GM19395 (cell line): ENCODE results near the gene CABP7.

Experiments used
- ATAC-seq: cut with Tn5 transposase; IDR thresholded peaks from one replicate; pipeline ENCODE4 v1.9.1; 2021; ENCODE audit warnings: mild to moderate bottlenecking, moderate library complexity; ENCODE audit not compliant: unreplicated experiment

The CABP7 gene

GRCh38 chr22:29722151-29722550 is 2.3 kb downstream of the CABP7 start:
- no peak for ATAC-seq

DNA sequence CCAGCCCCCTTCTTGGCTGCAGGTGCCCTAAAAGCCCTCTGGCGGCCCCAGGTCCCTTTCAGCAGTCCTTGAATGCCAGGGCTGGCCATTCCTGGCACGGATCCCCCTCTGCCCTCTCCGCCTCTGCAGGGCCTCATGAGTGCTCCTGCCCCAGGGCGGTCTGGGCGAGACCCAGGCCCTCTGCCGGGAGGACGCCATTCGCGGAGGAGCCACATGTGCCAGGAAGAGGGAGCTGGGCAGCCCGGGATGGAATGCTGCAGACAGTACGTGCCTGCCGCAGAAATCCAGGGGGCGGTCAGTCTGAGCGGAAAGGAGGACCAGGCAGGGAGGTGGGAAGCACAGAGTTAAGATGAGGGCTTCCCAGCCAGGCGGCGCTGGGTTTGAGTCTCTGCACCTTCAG is 2.8 kb downstream of the CABP7 start:
- no peak for ATAC-seq

DNA sequence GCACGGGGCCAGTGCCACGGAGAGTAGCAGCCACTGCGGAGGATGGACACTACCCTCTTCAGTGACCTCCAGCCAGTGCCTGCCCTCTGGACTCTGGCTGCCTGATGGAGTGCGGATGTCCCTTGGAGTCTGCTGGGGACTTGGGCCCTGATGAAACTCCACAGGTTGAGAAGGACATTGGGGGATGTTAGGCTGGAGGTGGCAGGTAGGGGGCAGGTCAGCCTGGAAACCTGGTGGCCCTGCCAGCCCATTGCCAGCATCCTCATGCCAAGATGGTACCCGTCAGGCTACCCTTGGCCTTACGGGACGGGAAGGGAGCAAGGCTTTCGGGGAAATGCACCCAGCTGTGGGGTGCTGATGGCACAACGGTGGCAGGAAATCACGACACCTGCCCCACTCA is 4.0 kb downstream of the CABP7 start:
- no peak for ATAC-seq

GRCh38 chr22:29724843-29725242 is 5.0 kb downstream of the CABP7 start:
- ATAC-seq, result no peak

DNA sequence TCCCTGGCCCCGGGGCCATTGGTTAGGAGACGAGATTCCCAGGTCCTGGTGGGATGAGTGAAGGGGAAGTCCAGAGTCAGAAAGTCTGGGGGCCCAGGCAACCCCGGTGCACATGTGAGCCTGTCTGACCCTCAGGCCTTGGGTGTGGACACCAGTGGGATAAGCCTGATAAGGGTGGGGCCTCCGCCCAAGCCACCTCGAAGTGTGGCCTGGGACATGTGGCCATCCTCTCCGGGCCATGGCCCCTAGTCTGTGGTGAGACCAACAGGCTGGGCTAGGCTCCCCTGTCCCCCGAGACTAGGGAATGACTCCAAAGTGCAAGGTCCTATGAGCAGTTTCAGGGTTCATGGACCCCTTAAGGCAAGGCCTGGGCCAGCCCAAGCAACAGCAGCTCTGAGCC is 6.3 kb downstream of the CABP7 start:
- ATAC-seq, result no peak

GRCh38 chr22:29726512-29727130 is 6.8 kb downstream of the CABP7 start:
- ATAC-seq, result no peak

- no peak for ATAC-seq
Observed at GRCh38 chr22:29727131-29727523, 7.3 kb downstream of the CABP7 start.

DNA sequence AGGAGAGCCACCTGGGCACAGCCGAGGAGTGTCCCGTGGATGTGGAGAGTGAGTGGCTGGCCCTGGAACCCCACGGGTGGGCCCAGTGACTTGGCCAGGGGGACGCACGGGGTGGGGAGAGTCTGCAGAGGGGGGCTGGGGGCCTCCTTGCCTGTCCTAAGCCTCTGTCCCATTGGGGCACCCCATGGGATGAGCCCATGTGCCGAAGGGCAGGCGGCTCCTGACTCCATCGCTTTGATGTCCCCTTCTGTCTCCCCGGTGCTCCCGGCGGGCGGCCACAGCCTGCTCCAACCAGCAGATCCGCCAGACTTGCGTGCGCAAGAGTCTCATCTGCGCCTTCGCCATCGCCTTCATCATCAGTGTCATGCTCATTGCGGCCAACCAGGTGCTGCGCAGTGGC is 9.4 kb downstream of the CABP7 start:
- ATAC-seq, result no peak

GRCh38 chr22:29731058-29731850 is 11.5 kb downstream of the CABP7 start:
- no peak for ATAC-seq

GRCh38 chr22:29732883-29733282 is 13.1 kb downstream of the CABP7 start:
- ATAC-seq, result no peak

DNA sequence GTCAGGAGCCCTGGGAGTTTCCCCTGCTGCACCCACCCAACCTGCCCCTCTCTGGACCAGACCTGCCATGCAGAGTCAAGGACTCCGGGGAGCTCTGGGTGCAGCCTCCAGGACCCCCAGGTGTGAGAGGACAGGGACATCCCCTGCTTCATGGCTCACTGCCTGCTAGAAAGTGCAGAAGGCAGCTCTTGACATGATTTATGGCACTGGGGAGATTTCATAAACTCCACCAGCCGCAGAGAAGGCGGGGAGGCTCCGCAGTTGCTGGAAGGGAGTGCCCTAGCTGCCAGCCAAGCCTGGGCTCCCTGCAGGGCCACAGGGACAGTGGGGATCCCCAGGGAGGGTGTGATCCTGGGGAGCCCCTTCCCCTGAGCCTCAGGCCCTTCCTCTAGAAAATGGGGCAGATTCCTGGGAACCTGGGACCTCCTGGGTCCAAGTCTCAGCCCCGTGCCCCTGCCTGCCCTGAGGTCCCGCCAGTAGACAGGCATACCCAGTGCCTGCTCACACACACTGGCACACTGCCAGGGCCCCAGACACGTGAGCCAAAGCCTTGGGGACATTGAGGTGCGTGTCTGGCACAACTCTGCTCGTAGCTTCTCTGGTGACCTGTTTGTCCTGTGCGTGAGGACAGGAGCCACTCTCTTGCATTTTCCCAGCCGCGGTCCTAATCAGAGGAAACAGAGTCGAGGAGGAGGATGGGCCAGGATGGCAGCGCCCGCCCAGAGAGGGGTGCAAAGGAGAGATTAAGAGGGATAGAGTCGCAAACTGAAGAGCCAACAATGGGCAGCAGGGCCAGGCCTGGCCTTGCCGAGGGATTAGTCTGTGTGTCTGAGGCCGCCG is 13.8 kb downstream of the CABP7 start:
- ATAC-seq, result no peak

DNA sequence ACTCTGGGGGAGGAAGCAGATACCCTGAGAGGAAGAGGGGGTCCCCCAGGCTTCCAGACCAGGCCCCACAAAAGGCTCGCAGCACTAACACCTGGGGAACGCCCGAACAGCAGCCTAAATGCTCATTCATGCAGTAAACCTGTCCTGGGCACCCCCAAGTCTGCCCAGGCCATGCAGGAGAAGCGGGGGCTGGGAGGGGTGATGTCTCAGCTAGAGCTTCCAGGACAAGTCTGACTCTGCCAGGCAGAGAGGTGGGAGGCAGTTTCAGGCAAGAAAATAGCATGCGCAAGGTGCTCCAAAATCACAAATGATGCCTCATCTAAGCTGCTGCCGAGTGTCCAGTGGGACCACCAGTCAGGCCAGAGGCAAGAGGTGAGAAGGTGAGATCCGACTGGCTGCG is 14.6 kb downstream of the CABP7 start:
- no peak for ATAC-seq

GRCh38 chr22:29734838-29735237 is 15.0 kb downstream of the CABP7 start:
- no peak for ATAC-seq

DNA sequence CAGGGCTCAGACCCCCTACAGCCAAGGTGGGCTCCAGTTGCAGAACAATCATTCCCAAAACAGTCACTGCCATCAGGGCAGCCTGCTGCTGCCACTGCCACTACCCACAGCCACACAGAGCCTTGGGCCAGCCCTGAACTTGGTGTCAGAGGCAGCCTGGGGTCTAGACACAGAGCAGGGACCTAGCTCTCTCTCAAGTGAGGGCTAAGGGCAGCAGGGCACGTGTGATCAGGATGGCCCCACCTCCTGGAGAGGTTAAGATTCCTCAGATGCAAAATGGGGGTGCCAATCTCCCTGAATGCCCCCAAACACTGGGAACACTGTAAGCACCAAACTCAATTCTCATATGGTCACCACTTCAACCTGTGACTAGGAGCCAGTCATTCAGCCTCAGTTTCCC is 15.6 kb downstream of the CABP7 start:
- ATAC-seq, result no peak

DNA sequence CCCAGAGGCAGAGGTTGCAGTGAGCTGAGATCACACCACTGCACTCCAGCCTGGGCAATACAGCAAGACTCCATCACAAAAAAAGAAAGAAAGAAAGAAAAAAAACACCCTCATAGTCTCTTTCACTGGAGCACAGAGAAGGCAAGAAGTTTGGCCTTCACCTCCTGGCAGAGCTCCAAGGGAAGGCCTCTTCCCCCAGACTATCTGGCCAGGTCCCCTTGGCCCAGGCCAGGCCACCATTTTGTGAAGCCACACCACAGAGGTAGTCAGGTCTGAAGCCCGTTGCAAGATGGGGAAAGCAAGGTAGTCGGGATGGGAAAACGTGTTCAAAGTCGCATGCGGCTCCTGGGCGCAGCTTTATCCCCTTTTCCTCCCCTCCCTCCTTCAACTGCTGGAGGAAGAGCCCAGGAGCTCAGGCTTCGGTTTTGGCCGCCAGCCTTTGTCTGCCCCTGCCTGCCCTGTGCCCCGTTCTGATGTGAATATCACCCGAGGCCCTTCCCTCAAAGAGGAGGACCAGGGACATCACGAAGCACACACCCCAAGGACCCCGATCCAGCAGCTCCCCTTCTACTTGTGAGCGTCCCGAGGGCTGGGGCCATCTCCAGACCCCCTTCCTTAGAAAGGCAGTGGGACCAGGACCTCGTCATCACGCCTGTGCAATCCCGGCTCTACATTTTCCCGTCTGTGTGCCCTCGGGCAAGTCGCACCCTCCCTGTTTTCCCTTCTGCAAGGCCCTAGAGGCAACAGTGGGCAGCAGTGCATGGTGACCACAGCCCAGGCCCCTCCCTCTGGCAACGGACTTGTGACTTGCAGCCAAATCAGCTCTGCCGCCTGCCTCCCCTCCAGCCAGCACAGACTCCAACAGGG is 17.7 kb downstream of the CABP7 start:
- no peak for ATAC-seq

DNA sequence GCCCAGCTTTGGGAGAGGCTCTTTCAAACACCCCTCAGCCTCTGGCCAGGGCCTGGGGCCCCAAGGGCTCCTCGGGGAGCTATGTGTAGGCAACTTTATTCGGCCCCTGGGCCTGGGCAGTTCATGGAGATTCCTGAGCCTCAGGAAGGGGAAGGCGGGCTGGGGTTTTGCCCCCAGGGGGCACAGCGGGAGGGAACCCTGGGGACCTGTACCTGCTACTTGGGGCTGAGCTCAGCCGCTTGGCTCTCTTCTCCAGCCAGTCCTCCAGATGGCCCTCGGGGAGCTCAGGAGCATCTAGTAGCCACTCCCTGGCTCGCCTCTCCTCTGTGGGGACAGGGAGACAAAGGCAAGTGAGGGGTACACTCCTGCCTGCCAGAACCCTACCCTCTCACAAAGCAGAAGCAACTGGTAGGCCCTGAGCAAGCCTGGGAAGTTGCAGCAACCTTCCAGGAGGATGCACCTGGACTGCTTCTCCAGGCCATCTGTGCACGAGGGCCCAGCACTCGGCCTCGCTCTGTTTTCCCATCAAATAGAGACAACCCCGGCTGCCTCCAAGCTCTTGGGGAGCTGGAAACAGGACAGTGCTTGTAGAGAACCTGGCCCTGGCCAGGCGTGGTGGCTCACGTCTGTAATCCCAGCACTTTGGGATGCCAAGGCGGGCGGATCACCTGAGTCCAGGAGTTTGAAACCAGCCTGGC is 18.5 kb downstream of the CABP7 start:
- no peak for ATAC-seq

DNA sequence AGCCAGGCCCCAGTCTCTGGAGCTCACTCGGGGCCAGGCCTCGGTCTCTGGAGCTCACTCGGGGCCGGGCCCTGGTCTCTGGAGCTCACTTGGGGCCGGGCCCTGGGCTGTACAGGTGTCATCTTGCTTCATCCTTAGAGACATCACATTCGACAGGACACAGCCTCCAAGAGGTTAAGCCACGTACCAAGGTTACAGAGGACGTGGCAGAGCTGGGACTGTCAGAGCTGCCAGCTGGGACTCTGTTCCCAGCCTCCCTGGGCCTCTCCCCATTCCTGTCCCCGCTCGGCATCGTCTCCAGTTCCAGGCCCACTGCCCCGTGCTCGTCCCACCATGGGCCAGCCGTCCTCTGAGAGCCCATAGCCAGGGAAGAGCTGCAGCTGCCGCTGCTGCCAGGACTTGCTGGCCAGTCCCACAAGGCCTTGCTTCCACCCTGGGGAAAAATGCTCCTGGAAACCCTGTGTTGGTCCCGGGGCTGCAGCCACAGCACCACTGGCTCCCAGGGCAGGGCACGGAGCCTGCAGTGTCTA is 19.6 kb downstream of the CABP7 start:
- no peak for ATAC-seq

DNA sequence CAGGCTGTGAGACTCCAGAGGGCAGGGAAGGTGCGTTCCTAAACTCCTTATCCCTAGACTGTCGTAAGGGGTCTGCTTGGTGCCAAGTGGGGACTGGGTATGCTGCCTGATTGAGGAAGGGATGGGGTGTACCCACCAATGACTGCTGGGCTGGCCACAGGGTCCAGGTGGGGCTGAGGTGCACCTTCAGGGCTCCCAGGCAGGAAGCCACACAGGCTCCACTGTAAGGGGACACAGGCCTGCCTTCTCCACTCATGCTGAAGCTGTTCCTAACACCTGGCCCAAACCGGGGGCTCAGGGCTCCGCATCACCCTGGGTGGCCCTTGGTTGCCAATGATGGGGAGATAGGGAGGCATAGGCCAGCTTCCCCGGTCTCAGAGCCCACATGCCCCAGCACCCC is 20.4 kb downstream of the CABP7 start:
- ATAC-seq, result no peak

DNA sequence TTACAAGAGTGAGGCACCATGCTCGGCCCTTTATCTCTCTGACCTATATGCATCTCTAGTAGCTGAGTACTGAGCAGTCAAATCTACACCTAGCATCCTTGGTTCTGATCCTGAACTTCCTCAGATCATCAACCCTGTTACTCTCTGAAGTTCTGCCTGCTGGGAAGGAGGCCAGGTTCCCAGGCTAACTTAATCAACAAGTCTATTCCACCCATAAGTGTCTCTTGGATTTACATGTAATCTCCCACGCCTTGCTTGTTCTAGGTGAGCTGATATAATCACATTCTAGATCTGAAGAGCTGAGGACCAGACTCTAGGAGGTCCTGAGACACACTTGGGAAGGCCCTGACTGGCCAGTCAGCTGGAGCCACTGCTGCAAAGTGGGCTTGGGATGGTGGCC is 22.1 kb downstream of the CABP7 start:
- no peak for ATAC-seq

DNA sequence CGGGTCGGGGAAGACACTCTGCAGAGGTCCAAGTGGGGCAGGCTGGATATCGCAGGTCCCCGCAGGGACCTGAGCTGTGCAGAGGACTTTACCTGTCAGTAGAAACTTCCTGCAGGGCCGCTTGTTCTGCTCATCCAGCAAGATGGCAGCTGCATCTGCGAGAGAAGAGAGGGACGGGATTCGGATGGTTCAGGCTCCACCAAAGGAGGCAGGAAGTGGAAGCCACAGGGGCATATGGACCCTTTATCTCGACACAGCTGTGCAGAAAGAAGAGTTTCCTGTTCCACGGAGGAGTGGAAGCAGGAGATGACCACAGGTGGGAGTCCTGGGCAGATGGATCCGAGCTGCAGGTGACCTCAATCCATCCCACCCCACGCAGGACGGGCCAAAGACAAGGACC is 22.5 kb downstream of the CABP7 start:
- ATAC-seq, result no peak
